GM19023 (cell line): ENCODE results near the gene CHRD.

Experiments used
- ATAC-seq: cut with Tn5 transposase; IDR thresholded peaks from one replicate; pipeline ENCODE4 v1.9.1; 2021; ENCODE audit warnings: mild to moderate bottlenecking, moderate library complexity; ENCODE audit not compliant: unreplicated experiment

Gene CHRD

GRCh38 chr3:184346480-184347190 lies 33.2 kb upstream of the CHRD start:
- no peak for ATAC-seq

GRCh38 chr3:184347321-184348056 lies 32.4 kb upstream of the CHRD start:
- ATAC-seq: no peak

GRCh38 chr3:184348057-184348382 lies 31.8 kb upstream of the CHRD start:
- no peak for ATAC-seq

- ATAC-seq: no peak
Measured at GRCh38 chr3:184349563-184350470, 30.0 kb upstream of the CHRD start.

- no peak for ATAC-seq
Measured at GRCh38 chr3:184350618-184351017, 29.2 kb upstream of the CHRD start.

- ATAC-seq: no peak
Measured at GRCh38 chr3:184351511-184352148, 28.2 kb upstream of the CHRD start.

GRCh38 chr3:184352149-184352785 lies 27.6 kb upstream of the CHRD start:
- no peak for ATAC-seq

GRCh38 chr3:184352897-184353545 lies 26.8 kb upstream of the CHRD start:
- no peak for ATAC-seq

- no peak for ATAC-seq
Measured at GRCh38 chr3:184353546-184353941, 26.3 kb upstream of the CHRD start.

GRCh38 chr3:184354121-184354728 lies 25.6 kb upstream of the CHRD start:
- no peak for ATAC-seq

GRCh38 chr3:184354754-184355153 lies 25.1 kb upstream of the CHRD start:
- ATAC-seq: no peak

- no peak for ATAC-seq
Measured at GRCh38 chr3:184355261-184356040, 24.4 kb upstream of the CHRD start.

- no peak for ATAC-seq
Measured at GRCh38 chr3:184357248-184358123, 22.4 kb upstream of the CHRD start.

- ATAC-seq: no peak
Measured at GRCh38 chr3:184358124-184358767, 21.6 kb upstream of the CHRD start.

GRCh38 chr3:184358921-184359350 lies 20.9 kb upstream of the CHRD start:
- ATAC-seq: no peak

- ATAC-seq: no peak
Measured at GRCh38 chr3:184359610-184360009, 20.2 kb upstream of the CHRD start.
